Measurements from ENCODE around the gene P2RY14. TPM values are rescaled to one million over a fixed set of nuclear protein-coding genes. Genes with fewer than 3 reads are reported as not detected.

The P2RY14 gene
- total and polyA plus RNA-seq, 3 experiments from 2014 or later, result 0.84 to 4.3 (median 1.3) TPM

DNA sequence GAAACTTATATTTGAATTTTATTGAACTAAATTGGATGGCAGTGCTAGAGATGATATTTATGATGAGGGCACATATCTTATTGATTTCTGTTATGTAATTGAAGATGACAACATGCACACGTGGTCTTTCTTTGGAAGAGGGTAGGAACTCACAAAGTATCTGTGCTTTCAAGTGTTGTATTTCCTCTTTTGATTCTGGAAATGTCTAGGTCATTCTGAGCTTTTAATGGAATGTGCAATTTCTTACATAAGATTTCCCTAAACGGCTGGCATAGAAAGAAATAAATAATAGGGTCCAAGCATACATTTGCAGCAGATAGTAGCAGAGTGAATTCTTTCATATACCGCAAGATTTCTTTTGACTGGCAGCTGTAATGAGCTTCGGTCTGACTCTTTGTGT is 65.2 kb downstream of the P2RY14 start:
- Histone ChIP-seq H3K9me3 (ENCODE audit: low read length) (no peaks in the 10 kb centered on the region), H3K27ac (ENCODE audit: low read depth, low read length) (no peak overlapping the region), H3K27me3 (ENCODE audit: insufficient read depth, low read length, poor library complexity, severe bottlenecking) (no peaks in the 10 kb centered on the region), H3K4me1 (ENCODE audit: insufficient read depth, low read length) (peaks cover 10% of the 10 kb centered on the region), H3K4me3 (ENCODE audit: low read length) (no peak overlapping the region), H3K36me3 (ENCODE audit: insufficient read depth, low read length) (no peaks in the 10 kb centered on the region)
- peaks cover 0 to 1% (median 0%) of the 10 kb centered on the region in 3 donors for H3K36me3 Mint-ChIP-seq
- ChIA-PET POLR2A (no interaction called here), CTCF (interaction anchor here (1.0 to 1.7 kb wide), 2 partner anchors 44 to 45 kb away, joined by 3 read pairs; no protein-coding TSS in a partner anchor)
- no peak overlapping the region for H3K27ac Mint-ChIP-seq
- H3K4me1 Mint-ChIP-seq, result peaks cover 26 to 30% (median 29%) of the 10 kb centered on the region in 3 donors
- peaks cover 0 to 1% of the 10 kb centered on the region in 2 donors for H3K27me3 Mint-ChIP-seq
- no peak overlapping the region for H3K4me3 Mint-ChIP-seq
- H3K9me3 Mint-ChIP-seq, result no peaks in the 10 kb centered on the region
- DNase-seq, result no peak

- POLR2A ChIA-PET, result interaction anchor here (0.9 to 2.0 kb wide), 3 partner anchors 8 to 65 kb away, joined by 3 to 8 read pairs (median 6); partner anchors contain the start of gene GPR171
- Mint-ChIP-seq H3K36me3 (peaks cover 0 to 1% (median 0%) of the 10 kb centered on the region in 3 donors), H3K27ac (peak overlapping the region; percentile 26 to 92 (median 80)), H3K4me3 (peak overlapping the region in 6 of 7 donors; percentile 44 to 61 (median 56)), H3K27me3 (no peaks in the 10 kb centered on the region), H3K4me1 (peaks cover 37 to 51% (median 50%) of the 10 kb centered on the region in 3 donors), H3K9me3 (no peaks in the 10 kb centered on the region)
- H3K27me3 ChIP-seq (ENCODE audit: insufficient read depth, low read length, poor library complexity, severe bottlenecking), result no peaks in the 10 kb centered on the region
- H3K27ac ChIP-seq (ENCODE audit: low read depth, low read length), result no peak overlapping the region
- CTCF ChIA-PET, result interaction anchor here (1.1 to 5.3 kb wide), 9 partner anchors 11 to 57 kb away, joined by 3 to 54 read pairs (median 3); no protein-coding TSS in a partner anchor
- H3K4me3 ChIP-seq (ENCODE audit: low read length), result no peak overlapping the region
- H3K4me1 ChIP-seq (ENCODE audit: insufficient read depth, low read length), result peaks cover 28% of the 10 kb centered on the region
- no peak for DNase-seq
- H3K9me3 ChIP-seq (ENCODE audit: low read length), result no peaks in the 10 kb centered on the region
- H3K36me3 ChIP-seq (ENCODE audit: insufficient read depth, low read length), result no peaks in the 10 kb centered on the region
These were observed 67.5 kb downstream of the P2RY14 start for GRCh38 chr3:151210676-151211381.

DNA sequence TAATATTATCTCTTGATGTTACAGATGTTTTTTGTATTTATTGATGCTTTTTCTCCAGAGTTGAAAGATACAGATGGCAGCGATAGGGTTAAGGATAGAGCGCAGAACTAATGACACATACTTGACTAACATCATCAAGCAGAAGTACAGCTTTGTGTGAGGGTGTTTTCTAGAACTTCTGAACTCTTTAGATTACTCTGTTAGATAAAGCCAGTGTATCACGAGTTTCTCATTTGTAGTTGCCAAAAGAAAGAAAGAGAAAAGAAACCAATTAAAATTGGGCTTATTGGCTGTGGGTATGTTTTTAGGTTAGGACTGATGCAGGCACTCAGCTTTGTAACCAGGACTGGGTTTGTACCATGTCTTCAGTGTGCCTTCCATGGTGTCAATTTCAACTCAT is 68.7 kb downstream of the P2RY14 start:
- Mint-ChIP-seq H3K4me1 (peaks cover 47 to 63% (median 61%) of the 10 kb centered on the region in 3 donors), H3K9me3 (no peaks in the 10 kb centered on the region), H3K36me3 (no peaks in the 10 kb centered on the region), H3K4me3 (peak overlapping the region in 2 of 7 donors; percentile 38 to 48), H3K27me3 (no peaks in the 10 kb centered on the region), H3K27ac (peak overlapping the region; percentile 72 to 90 (median 82))
- Histone ChIP-seq H3K4me1 (ENCODE audit: insufficient read depth, low read length) (peaks cover 39% of the 10 kb centered on the region), H3K9me3 (ENCODE audit: low read length) (no peaks in the 10 kb centered on the region), H3K27ac (ENCODE audit: low read depth, low read length) (no peak overlapping the region), H3K27me3 (ENCODE audit: insufficient read depth, low read length, poor library complexity, severe bottlenecking) (no peaks in the 10 kb centered on the region), H3K36me3 (ENCODE audit: insufficient read depth, low read length) (no peaks in the 10 kb centered on the region), H3K4me3 (ENCODE audit: low read length) (no peak overlapping the region)
- POLR2A ChIA-PET, result interaction anchor here (2.0 kb wide), 1 partner anchor 9 kb away, joined by 8 read pairs; no protein-coding TSS in a partner anchor
- CTCF ChIA-PET, result interaction anchor here (1.0 to 5.3 kb wide), 4 partner anchors 19 to 119 kb away, joined by 3 to 54 read pairs (median 18); no protein-coding TSS in a partner anchor
- DNase-seq, result peak in 1 of 5 donors; percentile 45

DNA sequence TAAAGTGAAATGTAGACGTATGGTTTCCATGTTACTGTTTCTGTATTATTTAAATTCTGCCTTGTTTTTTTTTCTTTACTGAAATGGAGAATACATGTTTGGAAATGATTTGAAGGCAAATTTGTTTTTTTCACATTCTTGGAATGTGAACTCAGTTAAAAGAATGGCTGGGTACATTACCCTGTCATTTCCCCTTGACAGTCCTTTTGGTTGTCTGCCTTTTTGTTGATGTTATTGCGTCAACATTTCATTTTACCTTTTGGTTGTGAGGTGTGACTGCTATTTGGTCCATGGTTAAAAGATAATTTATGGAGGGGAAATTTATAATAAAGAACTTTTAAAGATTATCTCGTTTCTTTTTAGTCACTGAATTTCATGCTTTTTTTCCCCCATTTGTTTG is 72.1 kb downstream of the P2RY14 start:
- Mint-ChIP-seq H3K9me3 (no peaks in the 10 kb centered on the region), H3K36me3 (peaks cover 0 to 19% (median 4%) of the 10 kb centered on the region in 3 donors), H3K27me3 (no peaks in the 10 kb centered on the region), H3K27ac (peak overlapping the region in 7 of 8 donors; percentile 58 to 94 (median 90)), H3K4me1 (peaks cover 63 to 82% (median 77%) of the 10 kb centered on the region in 3 donors), H3K4me3 (peak overlapping the region; percentile 26 to 77 (median 69))
- DNase-seq, result no peak
- CTCF ChIA-PET, result interaction anchor here (1.4 to 1.8 kb wide), 2 partner anchors 22 to 72 kb away, joined by 3 to 4 read pairs; partner anchors contain the start of gene P2RY14
- POLR2A ChIA-PET, result interaction anchor here (0.6 kb wide), 3 partner anchors 15 to 933 kb away, joined by 3 to 5 read pairs (median 3); no protein-coding TSS in a partner anchor
- Histone ChIP-seq H3K27me3 (ENCODE audit: insufficient read depth, low read length, poor library complexity, severe bottlenecking) (no peaks in the 10 kb centered on the region), H3K4me1 (ENCODE audit: insufficient read depth, low read length) (peaks cover 55% of the 10 kb centered on the region), H3K9me3 (ENCODE audit: low read length) (no peaks in the 10 kb centered on the region), H3K4me3 (ENCODE audit: low read length) (no peak overlapping the region), H3K27ac (ENCODE audit: low read depth, low read length) (no peak overlapping the region), H3K36me3 (ENCODE audit: insufficient read depth, low read length) (no peaks in the 10 kb centered on the region)

GRCh38 chr3:151205482-151205881 is 72.9 kb downstream of the P2RY14 start:
- H3K9me3 ChIP-seq (ENCODE audit: low read length), result no peaks in the 10 kb centered on the region
- no peak for DNase-seq
- Mint-ChIP-seq H3K27me3 (no peaks in the 10 kb centered on the region), H3K4me1 (peaks cover 61 to 82% (median 76%) of the 10 kb centered on the region in 3 donors), H3K27ac (peak overlapping the region; percentile 78 to 94 (median 90)), H3K36me3 (peaks cover 2 to 25% (median 9%) of the 10 kb centered on the region in 3 donors), H3K4me3 (peak overlapping the region; percentile 31 to 77 (median 74)), H3K9me3 (no peaks in the 10 kb centered on the region)
- peak overlapping the region; percentile 5 for H3K4me3 ChIP-seq (ENCODE audit: low read length)
- POLR2A ChIA-PET, result interaction anchor here (1.0 kb wide), 1 partner anchor 22 kb away, joined by 3 read pairs; no protein-coding TSS in a partner anchor
- no peak overlapping the region for H3K27ac ChIP-seq (ENCODE audit: low read depth, low read length)
- H3K36me3 ChIP-seq (ENCODE audit: insufficient read depth, low read length), result no peaks in the 10 kb centered on the region
- H3K4me1 ChIP-seq (ENCODE audit: insufficient read depth, low read length), result peaks cover 59% of the 10 kb centered on the region
- CTCF ChIA-PET, result interaction anchor here (0.8 to 1.4 kb wide), 3 partner anchors 21 to 37 kb away, joined by 4 read pairs; no protein-coding TSS in a partner anchor
- H3K27me3 ChIP-seq (ENCODE audit: insufficient read depth, low read length, poor library complexity, severe bottlenecking), result no peaks in the 10 kb centered on the region

GRCh38 chr3:151204530-151205402 is 73.6 kb downstream of the P2RY14 start:
- Histone ChIP-seq H3K4me1 (ENCODE audit: insufficient read depth, low read length) (peaks cover 61% of the 10 kb centered on the region), H3K9me3 (ENCODE audit: low read length) (no peaks in the 10 kb centered on the region), H3K4me3 (ENCODE audit: low read length) (peak overlapping the region; percentile 30), H3K27ac (ENCODE audit: low read depth, low read length) (peak overlapping the region; percentile 12), H3K36me3 (ENCODE audit: insufficient read depth, low read length) (no peaks in the 10 kb centered on the region), H3K27me3 (ENCODE audit: insufficient read depth, low read length, poor library complexity, severe bottlenecking) (no peaks in the 10 kb centered on the region)
- peaks cover 2 to 31% (median 16%) of the 10 kb centered on the region in 3 donors for H3K36me3 Mint-ChIP-seq
- DNase-seq, result no peak
- H3K4me3 Mint-ChIP-seq, result peak overlapping the region; percentile 37 to 83 (median 75)
- no peaks in the 10 kb centered on the region for H3K9me3 Mint-ChIP-seq
- H3K4me1 Mint-ChIP-seq, result peaks cover 62 to 82% (median 76%) of the 10 kb centered on the region in 3 donors
- POLR2A ChIA-PET, result interaction anchor here (1.0 kb wide), 1 partner anchor 22 kb away, joined by 3 read pairs; no protein-coding TSS in a partner anchor
- H3K27ac Mint-ChIP-seq, result peak overlapping the region; percentile 78 to 94 (median 90)
- CTCF ChIA-PET, result interaction anchor here (0.8 to 1.4 kb wide), 3 partner anchors 20 to 36 kb away, joined by 4 read pairs; no protein-coding TSS in a partner anchor
- H3K27me3 Mint-ChIP-seq, result no peaks in the 10 kb centered on the region

DNA sequence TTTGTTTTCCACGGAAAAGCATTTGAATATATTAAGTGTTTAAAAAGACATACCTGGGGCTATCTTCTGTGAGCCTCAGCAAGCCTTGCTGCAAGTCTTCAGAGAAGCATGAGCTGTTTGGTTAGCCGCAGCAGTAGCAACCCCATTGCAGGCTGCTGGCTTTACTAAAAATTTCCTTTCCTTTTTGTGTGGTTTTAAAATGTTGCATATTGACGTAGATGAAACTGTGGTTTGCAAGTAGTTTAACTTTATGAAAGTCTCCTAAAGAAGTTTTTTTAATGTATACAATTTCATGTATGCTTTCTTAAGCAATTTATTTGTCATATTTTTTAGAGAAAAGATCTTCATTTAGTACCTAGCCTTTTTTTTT is 75.3 kb downstream of the P2RY14 start, which contains the start of gene GPR171:
Gene GPR171, minus strand, starts transcription at position 166 of the 370 bp plus-strand sequence. CDS start 3,830 bp downstream, outside the sequence.
- Histone ChIP-seq H3K4me3 (ENCODE audit: low read length) (peak within 1 kb of the TSS; percentile 54), H3K27ac (ENCODE audit: low read depth, low read length) (peak within 1 kb of the TSS; percentile 62), H3K27me3 (ENCODE audit: insufficient read depth, low read length, poor library complexity, severe bottlenecking) (no peaks in the 10 kb centered on the region), H3K4me1 (ENCODE audit: insufficient read depth, low read length) (peaks cover 71% of the 10 kb centered on the region), H3K36me3 (ENCODE audit: insufficient read depth, low read length) (peaks cover 11% of the 10 kb centered on the region), H3K9me3 (ENCODE audit: low read length) (no peaks in the 10 kb centered on the region)
- H3K4me1 Mint-ChIP-seq, result peaks cover 65 to 84% (median 76%) of the 10 kb centered on the region in 3 donors
- peak; percentile 46 to 86 (median 82) for DNase-seq
- peaks cover 15 to 47% (median 32%) of the 10 kb centered on the region in 3 donors for H3K36me3 Mint-ChIP-seq
- peak within 1 kb of the TSS; percentile 78 to 97 (median 88) for H3K4me3 Mint-ChIP-seq
- ChIA-PET POLR2A (interaction anchor here (0.6 to 1.6 kb wide), 5 partner anchors 8 to 439 kb away, joined by 3 to 4 read pairs (median 3); no protein-coding TSS in a partner anchor), CTCF (interaction anchor here (0.6 to 2.9 kb wide), 7 partner anchors 20 to 440 kb away, joined by 3 to 15 read pairs (median 4); partner anchors contain the start of gene SIAH2)
- peaks cover 0 to 9% (median 0%) of the 10 kb centered on the region in 5 donors for H3K9me3 Mint-ChIP-seq
- no peaks in the 10 kb centered on the region for H3K27me3 Mint-ChIP-seq
- peak within 1 kb of the TSS; percentile 91 to 97 (median 94) for H3K27ac Mint-ChIP-seq

Data from CD8-positive, alpha-beta memory T cell (primary cell).